Tibial nerve (tissue), 4 donors: ENCODE measurements around the gene APRT.

Experiments used
- CTCF ChIP-seq, 5 experiments: fragments of 200-600 bp in 3 of 5; fragments of 450-650 bp in 2 of 5; sonication (generic) in 3 of 5; IDR thresholded peaks; one replicate each; pipeline ENCODE4 v1.5.1; 2016 to 2019; ENCODE audit warnings: antibody characterized with exemption in 5 of 5, mild to moderate bottlenecking in 3 of 5, moderate library complexity in 2 of 5
- EP300 ChIP-seq, 2 donors: sonication (generic); formaldehyde crosslinking; IDR thresholded peaks; one replicate each; pipeline ENCODE4 v1.6.1; 2017; ENCODE audit warnings: antibody characterized with exemption in 2 of 2, mild to moderate bottlenecking in 1 of 2
- POLR2A ChIP-seq, 2 donors: fragments of 450-650 bp; IDR thresholded peaks; one replicate each; pipeline ENCODE4 v1.6.1; 2017; ENCODE audit warnings: antibody characterized with exemption in 2 of 2, mild to moderate bottlenecking in 2 of 2, moderate library complexity in 2 of 2

- TF ChIP-seq CTCF (IDR thresholded peaks at IDR 0.05) (no peak), POLR2A (IDR thresholded peaks at IDR 0.05) (no peak), EP300 (IDR thresholded peaks at IDR 0.05) (no peak)
Measured at GRCh38 chr16:88847654-88848053, 35.9 kb upstream of the APRT start.
